H1 (cell line): ENCODE data around the gene RNF157.

Source experiments
- EP300 ChIP-seq, 2 experiments: IDR thresholded peaks; 1 replicate in 1 of 2; 2 replicates in 1 of 2; pipeline ENCODE4 v1.6.1; 2011 to 2012; ENCODE audit warnings: low read depth in 2 of 2, low read length in 2 of 2, mild to moderate bottlenecking in 2 of 2, borderline replicate concordance in 1 of 2, inconsistent platforms in 1 of 2, moderate library complexity in 1 of 2
- EZH2 ChIP-seq: fragments of 200-600 bp; sonication (generic); IDR thresholded peaks from 2 replicates; pipeline ENCODE4 v1.7.1; 2012; ENCODE audit warnings: low read depth, mild to moderate bottlenecking, moderate library complexity, low read length, inconsistent platforms; ENCODE audit not compliant: severe bottlenecking
- FOSL1 ChIP-seq: IDR thresholded peaks from 2 replicates; pipeline ENCODE4 v1.6.1; 2011; ENCODE audit warnings: mild to moderate bottlenecking, low read depth, low read length, moderate library complexity; ENCODE audit not compliant: insufficient read depth
- MAX ChIP-seq: IDR thresholded peaks from 2 replicates; pipeline ENCODE4 v1.6.1; 2012; ENCODE audit warnings: inconsistent platforms
- POLR2A ChIP-seq, 2 experiments: IDR thresholded peaks; 1 replicate in 1 of 2; 2 replicates in 1 of 2; pipeline ENCODE4 v1.6.1; 2011; ENCODE audit warnings: low read depth in 2 of 2, low read length in 2 of 2, mild to moderate bottlenecking in 2 of 2; ENCODE audit errors: control extremely low read depth in 1 of 2
- POLR2AphosphoS5 ChIP-seq: IDR thresholded peaks from 2 replicates; pipeline ENCODE4 v1.6.1; 2011; ENCODE audit warnings: low read depth, low read length
- TF ChIP-seq, protein P1 (sequence below), 3 experiments: IDR thresholded peaks; 1 replicate in 2 of 3; 2 replicates in 1 of 3; pipeline versions ENCODE4 v1.5.1 to v1.6.1; 2011; ENCODE audit warnings: low read length in 3 of 3, mild to moderate bottlenecking in 3 of 3, inconsistent platforms in 2 of 3, low read depth in 1 of 3, moderate library complexity in 1 of 3; ENCODE audit not compliant: insufficient read depth in 1 of 3; ENCODE audit errors: control extremely low read depth in 1 of 3

- TF ChIP-seq POLR2A (IDR thresholded peaks at IDR 0.05; ENCODE audit: control extremely low read depth in 1 of 2, low read depth in 2 of 2, low read length in 2 of 2): no peak; a peak in 1 of 3 replicates
- no peak for TF ChIP-seq POLR2AphosphoS5
- TF ChIP-seq, protein P1, sequence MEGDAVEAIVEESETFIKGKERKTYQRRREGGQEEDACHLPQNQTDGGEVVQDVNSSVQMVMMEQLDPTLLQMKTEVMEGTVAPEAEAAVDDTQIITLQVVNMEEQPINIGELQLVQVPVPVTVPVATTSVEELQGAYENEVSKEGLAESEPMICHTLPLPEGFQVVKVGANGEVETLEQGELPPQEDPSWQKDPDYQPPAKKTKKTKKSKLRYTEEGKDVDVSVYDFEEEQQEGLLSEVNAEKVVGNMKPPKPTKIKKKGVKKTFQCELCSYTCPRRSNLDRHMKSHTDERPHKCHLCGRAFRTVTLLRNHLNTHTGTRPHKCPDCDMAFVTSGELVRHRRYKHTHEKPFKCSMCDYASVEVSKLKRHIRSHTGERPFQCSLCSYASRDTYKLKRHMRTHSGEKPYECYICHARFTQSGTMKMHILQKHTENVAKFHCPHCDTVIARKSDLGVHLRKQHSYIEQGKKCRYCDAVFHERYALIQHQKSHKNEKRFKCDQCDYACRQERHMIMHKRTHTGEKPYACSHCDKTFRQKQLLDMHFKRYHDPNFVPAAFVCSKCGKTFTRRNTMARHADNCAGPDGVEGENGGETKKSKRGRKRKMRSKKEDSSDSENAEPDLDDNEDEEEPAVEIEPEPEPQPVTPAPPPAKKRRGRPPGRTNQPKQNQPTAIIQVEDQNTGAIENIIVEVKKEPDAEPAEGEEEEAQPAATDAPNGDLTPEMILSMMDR (IDR thresholded peaks at IDR 0.05; ENCODE audit: control extremely low read depth in 1 of 3, insufficient read depth in 1 of 3, low read depth in 1 of 3, low read length in 3 of 3): no peak
- no peak for TF ChIP-seq EP300 (IDR thresholded peaks at IDR 0.05; ENCODE audit: borderline replicate concordance in 1 of 2, low read depth in 2 of 2, low read length in 2 of 2)
- no peak for TF ChIP-seq FOSL1
- TF ChIP-seq EZH2: no peak
- no peak for TF ChIP-seq MAX
These were observed 104.5 kb downstream of the RNF157 start for GRCh38 chr17:76135810-76136188.
